Hypothalamus (tissue), 51 donors: ENCODE measurements around the gene MKLN1.
A peak's percentile ranks its signal among the peaks of the same experiment; 100 is the strongest.

Experiments used
- DNase-seq, 51 donors: peaks; one replicate each; lab custom pipeline; 2025; lab: John Stamatoyannopoulos, UW

Gene MKLN1

GRCh38 chr7:131538071-131538812 lies 210.6 kb downstream of the MKLN1 start:
- DNase-seq, result no peak

- DNase-seq, result peak in 11 of 51 donors; percentile 4 to 50 (median 12)
Measured at GRCh38 chr7:131538813-131539179, 211.1 kb downstream of the MKLN1 start.

- no peak for DNase-seq
Measured at GRCh38 chr7:131540491-131541162, 213.0 kb downstream of the MKLN1 start.

DNA sequence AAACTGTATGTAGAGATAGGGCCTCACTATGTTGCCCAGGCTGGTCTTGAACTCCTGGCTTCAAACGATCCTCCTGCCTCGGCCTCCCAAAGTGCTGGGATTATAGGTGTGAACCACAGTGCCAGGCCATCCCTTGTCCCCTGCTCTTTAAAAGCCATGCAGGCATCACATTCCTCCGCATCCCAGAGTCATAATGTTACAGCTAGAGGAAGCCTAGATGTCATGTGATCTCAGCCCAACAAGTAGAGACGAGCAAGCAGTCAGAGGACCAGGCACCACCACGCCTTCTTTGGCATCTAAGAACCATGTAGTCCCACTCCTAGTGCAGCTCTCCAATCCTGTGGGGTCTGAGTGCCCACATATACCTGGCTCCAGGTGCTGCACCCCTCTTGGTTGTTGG lies 215.6 kb downstream of the MKLN1 start:
- DNase-seq, result no peak

- no peak for DNase-seq
Measured at GRCh38 chr7:131544021-131544420, 216.3 kb downstream of the MKLN1 start.

DNA sequence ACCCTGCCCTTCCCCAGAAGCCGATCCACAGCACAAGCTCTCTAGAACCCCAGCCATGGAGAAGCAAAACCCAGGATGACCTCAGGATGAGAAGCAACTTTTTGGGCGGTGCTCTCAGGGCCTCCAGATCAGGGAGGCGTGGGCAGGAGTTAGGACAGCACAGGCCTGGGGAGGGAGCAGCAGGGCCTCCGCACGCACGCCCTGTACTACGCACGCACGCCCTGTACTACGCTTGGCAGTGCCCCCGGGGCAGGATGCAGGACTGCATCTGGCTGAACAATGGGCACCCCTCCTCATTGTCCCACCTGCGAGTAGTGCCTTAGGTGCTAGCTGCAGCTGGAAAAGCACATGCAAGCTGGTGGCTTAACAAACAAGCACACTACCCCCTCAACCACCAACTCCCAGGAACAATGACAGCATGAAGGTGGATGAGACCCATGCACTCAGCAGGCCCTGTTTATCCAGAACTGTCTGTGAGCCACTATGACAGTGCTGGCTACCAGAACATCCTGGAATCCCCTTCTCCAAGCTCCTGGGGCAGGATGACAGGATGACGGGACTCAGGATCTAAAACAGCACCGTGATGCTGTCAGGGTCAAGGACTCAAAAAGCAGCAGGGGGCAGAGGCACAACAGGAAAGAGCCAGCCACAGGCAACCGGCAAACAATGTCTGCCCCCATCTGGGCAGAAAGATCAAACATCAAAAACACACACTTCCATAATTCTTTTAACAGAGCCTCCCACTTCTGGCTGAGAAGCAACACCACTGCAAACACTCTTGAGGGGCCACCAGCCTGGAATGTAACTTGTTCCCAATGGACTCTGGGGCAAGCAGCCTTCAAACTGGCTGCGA lies 217.0 kb downstream of the MKLN1 start:
- DNase-seq, result peak in 6 of 51 donors; percentile 4 to 24 (median 9)

DNA sequence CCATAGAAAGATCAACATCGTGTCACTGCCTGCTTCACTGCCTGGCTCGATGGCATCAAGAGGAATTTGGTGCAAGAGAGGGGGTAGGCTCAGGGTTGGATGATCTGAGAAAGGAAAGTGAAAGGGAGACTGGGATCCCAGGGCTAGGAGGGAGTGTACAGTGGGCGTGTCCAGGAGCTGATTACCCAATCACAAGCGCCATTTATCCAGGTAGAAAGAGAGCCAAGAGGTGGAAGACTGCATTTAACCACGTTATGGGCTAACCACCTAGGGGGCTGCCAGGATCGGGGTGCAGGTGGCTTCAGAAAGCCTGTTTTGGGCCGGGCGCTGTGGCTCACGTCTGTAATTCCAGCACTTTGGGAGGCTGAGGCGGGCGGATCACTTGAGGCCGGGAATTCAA lies 218.4 kb downstream of the MKLN1 start:
- no peak for DNase-seq
